CD4-positive, alpha-beta T cell treated with Interleukin-17A for 1 hour (primary cell): ENCODE measurements around the gene LONP1.
"Not testable (repeated sequence)": the region's sequence is repeated elsewhere in the genome, so short reads cannot be mapped to it uniquely, and the experiment has no call there.

Experiments
- DNase-seq: peaks from one replicate; pipeline ENCODE4 v3.0.0-alpha.2; 2020

Gene LONP1

GRCh38 chr19:5691822-5692722 lies 27.9 kb downstream of the LONP1 start:
- DNase-seq: no peak

DNA sequence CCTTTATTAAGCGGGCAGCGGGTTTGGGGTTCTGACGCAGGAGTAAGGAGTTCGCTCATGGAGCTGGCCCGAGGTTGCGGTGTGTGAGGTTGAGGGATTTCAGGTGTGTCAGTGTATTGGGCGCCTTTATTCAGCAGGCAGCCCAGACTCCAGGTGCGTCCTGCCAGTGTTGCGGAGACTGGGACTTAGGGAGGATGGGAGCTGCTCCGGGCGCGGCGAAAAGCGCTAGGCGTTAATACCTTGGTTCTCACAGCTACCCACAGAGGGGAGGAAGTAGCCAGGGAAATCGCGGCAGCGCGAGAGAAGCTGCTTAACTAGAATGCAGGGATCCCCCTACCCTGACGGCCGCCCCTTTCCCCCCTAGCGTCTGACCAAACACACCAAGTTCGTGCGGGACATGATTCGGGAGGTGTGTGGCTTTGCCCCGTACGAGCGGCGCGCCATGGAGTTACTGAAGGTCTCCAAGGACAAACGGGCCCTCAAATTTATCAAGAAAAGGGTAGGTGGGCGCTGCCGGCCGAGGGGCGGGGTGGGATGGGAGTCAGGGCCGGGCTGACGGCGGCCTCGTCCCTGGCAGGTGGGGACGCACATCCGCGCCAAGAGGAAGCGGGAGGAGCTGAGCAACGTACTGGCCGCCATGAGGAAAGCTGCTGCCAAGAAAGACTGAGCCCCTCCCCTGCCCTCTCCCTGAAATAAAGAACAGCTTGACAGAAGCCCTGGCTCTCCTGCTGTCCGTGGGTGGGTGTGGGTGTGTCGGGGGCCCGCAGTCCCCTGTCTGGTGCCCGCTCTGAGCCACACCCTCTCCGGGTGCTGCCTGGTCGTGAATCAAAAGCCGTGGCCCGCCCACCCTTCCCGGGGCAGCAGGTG lies 28.8 kb downstream of the LONP1 start:
- DNase-seq: peak; percentile 52

- DNase-seq: peak; percentile 99
Measured at GRCh38 chr19:5690125-5690954, 29.6 kb downstream of the LONP1 start, which contains the start of gene RPL36. TSS of gene RPL36 (plus strand) at chr19:5690295. CDS start at chr19:5690508, 213 bp downstream.

- not testable (repeated sequence) for DNase-seq
Measured at GRCh38 chr19:5688262-5688881, 31.6 kb downstream of the LONP1 start.

DNA sequence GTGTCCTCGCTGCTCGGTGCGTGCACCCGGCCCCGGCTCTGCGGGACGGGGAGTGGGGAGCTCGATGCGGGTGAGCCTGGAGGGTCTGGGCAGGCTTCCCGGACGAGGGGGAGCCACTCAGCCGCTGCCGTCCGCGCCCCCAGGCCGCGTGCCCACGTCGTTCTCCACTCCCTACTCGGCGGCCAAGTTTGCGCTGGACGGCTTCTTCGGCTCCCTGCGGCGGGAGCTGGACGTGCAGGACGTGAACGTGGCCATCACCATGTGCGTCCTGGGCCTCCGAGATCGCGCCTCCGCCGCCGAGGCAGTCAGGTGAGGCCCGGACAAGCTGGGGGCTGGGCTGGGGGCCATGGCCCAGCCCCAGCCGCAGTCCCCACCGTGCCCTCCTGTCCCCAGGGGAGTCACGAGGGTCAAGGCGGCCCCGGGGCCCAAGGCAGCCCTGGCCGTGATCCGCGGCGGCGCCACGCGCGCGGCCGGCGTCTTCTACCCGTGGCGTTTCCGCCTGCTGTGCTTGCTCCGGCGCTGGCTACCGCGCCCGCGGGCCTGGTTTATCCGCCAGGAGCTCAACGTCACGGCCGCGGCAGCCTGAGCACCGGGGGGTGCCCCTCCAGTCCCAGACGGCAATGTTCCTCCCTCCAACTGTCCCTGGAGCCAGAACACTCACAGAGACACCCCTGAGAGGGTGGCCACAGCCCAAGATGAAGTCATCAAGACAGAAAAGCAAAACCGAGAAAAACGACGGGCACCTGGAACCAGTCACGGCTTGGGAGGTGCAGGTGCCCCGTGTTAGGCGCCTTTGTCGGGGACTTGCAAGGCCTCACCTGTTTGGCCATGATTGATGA lies 32.4 kb downstream of the LONP1 start:
- DNase-seq: no peak

GRCh38 chr19:5686647-5687359 lies 33.1 kb downstream of the LONP1 start:
- peak; percentile 95 for DNase-seq

GRCh38 chr19:5686326-5686646 lies 33.7 kb downstream of the LONP1 start:
- no peak for DNase-seq

DNA sequence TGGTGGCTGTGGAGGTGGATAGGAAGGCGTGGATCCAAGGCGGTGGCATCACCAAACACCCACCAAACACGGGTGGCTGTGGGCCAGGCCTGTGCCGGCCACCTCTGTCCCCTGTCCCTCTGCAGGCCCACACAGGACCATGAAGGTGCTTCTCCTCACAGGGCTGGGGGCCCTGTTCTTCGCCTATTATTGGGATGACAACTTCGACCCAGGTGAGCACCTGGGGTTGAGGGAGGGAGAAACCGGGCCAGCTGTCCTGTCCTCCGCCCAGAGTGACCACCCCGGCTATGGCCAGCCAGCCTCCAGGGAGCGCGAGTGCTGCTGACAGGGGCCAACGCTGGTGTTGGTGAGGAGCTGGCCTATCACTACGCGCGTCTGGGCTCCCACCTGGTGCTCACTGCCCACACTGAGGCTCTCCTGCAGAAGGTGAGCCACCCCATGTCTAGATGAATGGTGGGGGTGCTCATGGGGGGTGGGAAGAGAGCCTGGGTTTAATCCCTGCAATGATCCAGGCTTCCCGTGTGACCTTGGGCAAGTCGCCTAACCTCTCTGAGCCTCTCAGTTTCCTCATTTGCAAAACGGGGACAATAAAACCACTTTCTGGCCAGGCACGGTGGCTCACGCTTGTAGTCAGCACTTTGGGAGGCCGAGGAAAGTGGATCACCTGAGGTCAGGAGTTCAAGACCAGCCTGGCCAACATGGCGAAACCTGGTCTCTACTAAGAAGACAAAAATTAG lies 35.1 kb downstream of the LONP1 start:
- no peak for DNase-seq

- DNase-seq: no peak
Measured at GRCh38 chr19:5683177-5683886, 36.6 kb downstream of the LONP1 start.

DNA sequence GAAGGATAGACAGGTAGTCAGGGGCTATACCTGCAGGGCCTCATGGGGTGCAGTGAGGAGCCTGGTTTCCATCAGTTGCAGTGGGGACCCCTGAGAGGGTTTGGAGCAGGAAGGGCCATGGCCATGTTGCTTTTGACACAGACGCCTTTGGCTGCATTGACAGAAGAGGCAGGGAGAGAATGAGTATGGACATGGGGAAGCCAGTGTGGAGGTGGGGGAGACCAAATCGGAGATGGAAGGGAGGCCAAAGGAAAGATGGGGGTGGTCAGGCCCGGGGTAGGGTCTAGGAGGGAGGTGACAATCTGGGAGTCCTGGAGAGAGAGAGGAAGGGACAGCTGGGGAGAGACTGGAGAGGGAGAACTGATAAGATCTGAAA lies 37.9 kb downstream of the LONP1 start:
- no peak for DNase-seq

- DNase-seq: no peak
Measured at GRCh38 chr19:5681391-5682106, 38.4 kb downstream of the LONP1 start.

GRCh38 chr19:5680437-5681368 lies 39.2 kb downstream of the LONP1 start, which contains the start of the genes HSD11B1L and MICOS13:
TSS of gene HSD11B1L (plus strand) at chr19:5681027. CDS start at chr19:5684833, 3,806 bp downstream.
TSS of gene MICOS13 (minus strand) at chr19:5680516. CDS start at chr19:5680486, 30 bp downstream.
- DNase-seq: peak; percentile 99

GRCh38 chr19:5680084-5680436 lies 39.9 kb downstream of the LONP1 start:
- no peak for DNase-seq

DNA sequence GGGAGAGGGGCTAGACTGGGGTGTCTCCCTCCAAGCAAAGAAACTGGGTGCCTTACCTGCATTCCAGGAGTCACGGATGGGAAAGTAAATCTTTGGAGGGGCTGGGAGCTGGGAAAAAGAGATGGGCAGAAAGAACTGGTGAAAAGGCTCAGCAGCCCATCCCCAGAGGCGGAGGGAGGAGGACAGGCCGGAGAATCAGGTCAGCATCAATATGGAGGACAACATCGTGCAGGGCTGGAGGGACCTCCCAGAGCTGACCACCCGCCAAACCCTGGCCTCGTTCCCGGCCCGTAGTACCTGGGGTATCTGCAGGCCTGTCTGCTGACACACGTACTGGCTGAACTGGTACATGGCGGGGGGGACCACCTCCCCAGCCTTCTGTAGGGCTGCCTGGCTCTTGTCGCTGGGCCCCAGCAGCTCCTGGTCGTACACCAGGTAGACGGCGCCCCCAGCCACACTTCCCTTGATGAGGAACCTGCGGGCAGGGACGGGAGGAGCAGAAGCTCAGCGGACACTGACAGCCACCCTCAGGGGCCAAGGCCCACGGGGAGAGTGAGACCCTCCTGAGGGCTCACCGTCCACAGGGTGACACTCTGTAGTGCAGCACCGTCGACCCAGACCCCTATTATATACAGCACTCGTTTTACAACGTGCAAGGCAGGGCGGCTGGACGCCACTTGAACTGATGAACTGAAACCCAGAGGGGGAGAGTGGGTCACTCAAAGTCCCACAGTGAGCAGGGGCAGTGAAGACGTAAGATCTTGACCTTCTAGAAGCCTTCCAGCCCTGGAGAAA lies 40.5 kb downstream of the LONP1 start:
- no peak for DNase-seq

DNA sequence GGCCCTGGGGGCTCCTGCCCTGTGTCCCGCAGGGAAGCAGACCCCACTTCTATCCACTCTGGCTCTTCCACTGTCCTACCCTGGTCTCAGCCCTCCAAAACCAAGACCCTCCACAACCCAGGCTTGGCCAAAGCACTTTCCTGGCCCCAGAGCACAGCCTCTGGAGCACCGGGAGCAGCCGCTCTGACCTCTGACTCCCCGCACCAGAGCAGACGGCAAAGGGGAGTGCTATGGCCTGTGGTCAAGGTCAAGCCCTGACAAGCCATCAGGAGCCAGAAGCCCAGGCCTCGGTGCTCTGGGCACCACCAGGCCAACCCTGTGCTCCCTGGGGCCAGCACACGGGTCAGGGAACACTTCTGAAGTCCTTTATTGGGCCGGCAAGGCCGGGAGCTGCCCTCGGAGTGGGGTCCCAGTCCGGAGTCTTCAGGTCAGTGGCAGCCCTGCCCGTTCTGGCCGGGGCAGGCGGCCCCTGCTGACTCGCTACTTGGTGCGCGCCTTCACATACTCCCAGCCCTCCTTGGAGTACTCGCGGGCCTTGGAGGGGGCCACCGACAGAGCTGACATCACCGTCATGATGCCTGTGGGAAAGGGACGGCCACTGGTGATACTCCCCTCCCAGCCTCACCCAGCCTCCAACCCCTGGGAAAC lies 41.8 kb downstream of the LONP1 start:
- no peak for DNase-seq

- no peak for DNase-seq
Measured at GRCh38 chr19:5677580-5677979, 42.4 kb downstream of the LONP1 start.
